GM12874 (cell line): ENCODE results near the gene NRBF2.

Experiments
- TF ChIP-seq, protein P1 (sequence below): IDR thresholded peaks from 2 replicates; pipeline ENCODE4 v1.5.1; 2011; ENCODE audit warnings: low read depth, mild to moderate bottlenecking, control low read depth, low read length, moderate library complexity; ENCODE audit not compliant: insufficient read depth

Gene NRBF2

DNA sequence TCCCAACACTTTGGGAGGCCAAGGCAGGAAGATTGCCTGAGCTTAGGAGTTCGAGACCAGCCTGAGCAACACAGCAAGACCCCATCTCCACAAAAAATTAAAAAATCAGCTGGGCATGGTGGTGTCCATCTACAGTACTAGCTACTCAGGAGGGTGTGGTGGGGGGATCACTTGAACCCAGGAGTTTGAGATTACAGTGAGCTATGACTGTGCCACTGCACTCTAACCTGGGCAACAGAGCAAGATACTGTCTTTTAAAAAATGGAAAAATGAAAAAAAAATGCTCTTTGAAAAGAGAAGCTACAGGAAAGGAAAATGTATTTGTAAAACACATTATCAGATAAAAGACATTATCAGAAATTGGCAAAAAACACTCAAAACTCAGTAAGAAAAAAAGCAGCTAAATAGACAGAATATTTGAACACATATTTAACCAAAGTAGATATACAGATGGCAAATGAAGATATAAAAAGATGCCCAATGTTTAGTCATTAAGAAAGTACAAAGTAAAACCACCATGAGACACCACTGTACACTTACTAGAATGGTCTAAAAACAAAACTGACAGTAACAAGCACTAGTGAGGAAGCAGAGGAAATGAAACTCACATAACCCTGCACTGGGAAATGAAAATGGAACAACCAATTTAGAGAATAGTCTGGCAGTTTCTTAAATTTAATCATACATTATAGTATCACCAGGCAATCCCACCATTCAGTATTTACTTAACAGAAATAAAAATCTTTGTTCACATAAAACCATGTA is 40.5 kb downstream of the NRBF2 start:
- TF ChIP-seq, protein P1, sequence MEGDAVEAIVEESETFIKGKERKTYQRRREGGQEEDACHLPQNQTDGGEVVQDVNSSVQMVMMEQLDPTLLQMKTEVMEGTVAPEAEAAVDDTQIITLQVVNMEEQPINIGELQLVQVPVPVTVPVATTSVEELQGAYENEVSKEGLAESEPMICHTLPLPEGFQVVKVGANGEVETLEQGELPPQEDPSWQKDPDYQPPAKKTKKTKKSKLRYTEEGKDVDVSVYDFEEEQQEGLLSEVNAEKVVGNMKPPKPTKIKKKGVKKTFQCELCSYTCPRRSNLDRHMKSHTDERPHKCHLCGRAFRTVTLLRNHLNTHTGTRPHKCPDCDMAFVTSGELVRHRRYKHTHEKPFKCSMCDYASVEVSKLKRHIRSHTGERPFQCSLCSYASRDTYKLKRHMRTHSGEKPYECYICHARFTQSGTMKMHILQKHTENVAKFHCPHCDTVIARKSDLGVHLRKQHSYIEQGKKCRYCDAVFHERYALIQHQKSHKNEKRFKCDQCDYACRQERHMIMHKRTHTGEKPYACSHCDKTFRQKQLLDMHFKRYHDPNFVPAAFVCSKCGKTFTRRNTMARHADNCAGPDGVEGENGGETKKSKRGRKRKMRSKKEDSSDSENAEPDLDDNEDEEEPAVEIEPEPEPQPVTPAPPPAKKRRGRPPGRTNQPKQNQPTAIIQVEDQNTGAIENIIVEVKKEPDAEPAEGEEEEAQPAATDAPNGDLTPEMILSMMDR = no peak

DNA sequence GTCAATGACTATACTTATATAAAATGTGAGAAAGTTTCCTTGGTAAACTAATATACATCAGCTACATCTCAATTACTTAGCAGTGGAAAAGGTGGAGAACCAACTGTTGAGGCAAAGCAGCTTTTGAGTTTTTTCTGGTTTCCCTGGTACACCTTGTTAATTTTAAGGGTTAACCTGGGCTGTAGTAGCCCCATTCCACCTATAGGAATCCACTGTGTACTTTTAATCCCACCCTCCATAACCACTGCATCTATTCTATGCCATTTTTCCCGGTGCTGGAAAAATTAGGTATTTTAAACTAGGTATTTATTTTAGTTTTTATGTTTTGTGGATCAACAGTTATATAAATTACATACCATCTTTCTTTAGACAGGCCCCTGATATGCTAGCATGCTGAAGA is 42.4 kb downstream of the NRBF2 start:
- TF ChIP-seq, protein P1 = no peak

DNA sequence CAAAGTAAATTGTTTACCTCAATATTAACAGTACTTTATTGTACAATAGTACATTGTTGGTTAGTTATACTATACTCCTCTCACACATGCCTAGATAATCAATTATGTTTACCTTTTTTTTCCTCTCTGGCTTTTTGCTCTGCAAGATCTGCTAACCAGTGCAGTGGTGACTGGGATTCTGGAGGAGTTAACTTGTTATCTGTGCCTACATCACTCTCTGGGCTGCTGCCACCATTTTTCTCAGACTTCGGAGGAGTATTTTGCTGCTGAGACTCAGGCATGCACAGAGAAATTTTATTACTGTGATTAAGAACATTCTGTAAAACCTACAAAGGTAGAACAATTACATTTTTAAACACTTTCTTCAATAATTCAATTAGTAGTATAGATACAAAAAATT is 59.7 kb downstream of the NRBF2 start:
- TF ChIP-seq, protein P1 = no peak

DNA sequence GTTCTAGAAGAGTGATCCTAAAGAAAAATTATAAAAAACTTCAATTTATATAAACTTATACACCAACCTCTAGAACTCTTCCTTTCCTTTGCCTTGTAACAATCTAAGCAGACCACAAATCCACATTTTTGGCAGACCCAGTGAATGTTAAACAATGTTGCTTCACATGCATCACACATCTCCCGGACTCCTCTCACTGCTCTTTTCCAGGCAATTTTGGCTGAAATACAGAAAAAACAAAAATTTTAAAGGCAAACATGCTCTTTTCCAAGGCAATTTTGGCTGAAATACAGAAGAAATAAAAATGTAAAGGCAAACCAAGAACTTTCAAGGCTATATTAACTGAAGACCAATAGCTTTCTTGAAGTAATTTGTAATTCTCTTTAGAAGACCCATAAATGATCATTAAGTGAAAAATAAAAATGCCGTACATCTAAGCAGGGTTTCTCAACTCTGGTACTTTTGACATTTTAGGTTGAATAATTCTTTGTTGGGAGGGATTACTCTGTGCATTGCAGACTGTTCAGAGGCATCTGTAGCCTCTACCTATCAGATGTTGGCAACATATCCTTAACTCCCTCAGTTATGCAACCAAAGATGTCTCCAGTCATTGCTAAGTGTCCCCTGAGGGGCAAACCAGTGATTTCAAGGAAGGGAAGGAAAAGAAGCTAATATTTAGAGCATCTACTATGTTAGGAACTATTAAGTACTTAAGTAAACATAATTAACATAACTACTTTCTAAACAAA is 64.4 kb downstream of the NRBF2 start:
- TF ChIP-seq, protein P1 = no peak

DNA sequence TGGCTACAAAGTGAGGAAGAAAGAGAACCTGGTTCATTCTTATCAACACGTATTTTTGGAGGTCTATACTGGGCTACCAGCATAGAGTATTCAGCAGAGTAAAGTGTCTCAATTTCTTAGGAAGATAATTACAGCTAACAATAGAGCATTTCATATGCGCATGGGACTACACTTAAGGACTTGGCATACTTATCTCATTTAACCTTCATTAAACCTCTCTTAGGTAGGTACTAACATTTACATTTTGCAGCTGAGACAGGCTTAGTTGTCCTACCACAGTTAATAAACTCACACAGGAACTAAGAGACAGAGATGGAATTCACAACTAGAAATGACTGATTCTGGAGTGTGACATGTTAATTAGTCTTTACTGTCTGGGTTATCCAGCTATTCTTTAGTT is 66.6 kb downstream of the NRBF2 start:
- TF ChIP-seq, protein P1 = no peak

DNA sequence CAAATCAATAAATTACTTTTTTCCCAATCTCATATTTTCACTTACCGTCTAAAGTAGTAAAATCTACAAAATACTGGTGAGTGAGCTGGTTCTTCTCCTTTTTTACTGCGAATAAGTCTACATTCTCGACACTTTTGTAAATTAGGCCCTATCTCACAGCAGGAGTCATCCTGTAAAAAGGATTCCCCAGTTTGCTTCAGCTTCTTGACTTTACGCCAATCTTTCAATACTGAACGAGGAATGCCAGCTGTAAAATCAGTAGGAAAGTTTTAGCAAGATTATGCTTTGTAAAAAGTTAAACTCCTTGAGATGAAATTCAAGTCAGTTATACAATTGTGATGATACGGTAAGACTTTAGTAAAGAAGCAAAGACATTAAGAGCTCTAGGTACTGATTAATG is 67.3 kb downstream of the NRBF2 start:
- TF ChIP-seq, protein P1 = no peak

DNA sequence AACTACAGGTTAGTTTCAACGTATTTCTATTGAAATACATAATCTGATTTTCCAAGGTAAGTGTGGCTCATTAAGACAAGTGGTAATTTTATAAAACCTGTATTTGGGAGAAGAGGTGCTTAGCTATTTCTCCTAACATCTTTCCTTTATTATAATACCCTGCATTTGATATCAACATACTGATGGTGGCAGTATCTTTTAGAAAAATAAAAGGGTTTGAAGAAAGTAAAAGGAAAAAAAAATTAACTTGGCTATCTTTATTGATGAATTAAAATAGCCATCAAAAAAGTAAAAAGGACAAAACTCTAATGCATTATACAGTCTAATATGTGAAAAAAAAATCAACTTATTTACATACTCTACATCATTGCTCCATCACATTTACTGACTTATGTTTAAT is 68.0 kb downstream of the NRBF2 start:
- TF ChIP-seq, protein P1 = no peak
